HepG2 (cell line): ENCODE measurements around the gene ENO3. TPM values are rescaled to one million over a fixed set of nuclear protein-coding genes. Genes with fewer than 3 reads are reported as not detected.

Source experiments
- FOXC1 ChIP-seq: sonication (generic); formaldehyde crosslinking; IDR thresholded peaks from 2 replicates; pipeline ENCODE4 v1.8.0; 2022; ENCODE audit warnings: mild to moderate bottlenecking, missing genetic modification reagents, borderline replicate concordance
- FOXO4 ChIP-seq: sonication (generic); formaldehyde crosslinking; conservative IDR thresholded peaks from 2 replicates; pipeline ENCODE4 v1.8.1; 2023; ENCODE audit warnings: missing genetic modification reagents
- HHEX ChIP-seq: IDR thresholded peaks from 2 replicates; pipeline ENCODE4 v1.6.1; 2016; ENCODE audit warnings: control low read depth
- IKZF4 ChIP-seq: sonication (generic); formaldehyde crosslinking; IDR thresholded peaks from 2 replicates; pipeline ENCODE4 v1.5.1; 2020; ENCODE audit warnings: borderline replicate concordance, mild to moderate bottlenecking, low read depth, missing genetic modification reagents; ENCODE audit errors: not compliant biosample characterization
- KMT2A ChIP-seq: sonication (generic); formaldehyde crosslinking; IDR thresholded peaks from 2 replicates; pipeline ENCODE4 v1.4.0; 2020; ENCODE audit warnings: missing genetic modification reagents
- LRRFIP1 ChIP-seq: sonication (generic); formaldehyde crosslinking; conservative IDR thresholded peaks from 2 replicates; pipeline ENCODE4 v1.4.0; 2020; ENCODE audit warnings: missing genetic modification reagents
- MEIS2 ChIP-seq: sonication (generic); formaldehyde crosslinking; IDR thresholded peaks from 2 replicates; pipeline ENCODE4 v1.9.0; 2021; ENCODE audit warnings: mild to moderate bottlenecking, missing genetic modification reagents
- MXI1 ChIP-seq: IDR thresholded peaks from 3 replicates; pipeline ENCODE4 v1.6.1; 2012; ENCODE audit warnings: low read depth, low read length, inconsistent platforms, borderline replicate concordance
- NBN ChIP-seq: fragments of 450-650 bp; conservative IDR thresholded peaks from 2 replicates; pipeline ENCODE4 v1.6.1; 2017
- NRL ChIP-seq: sonication (generic); formaldehyde crosslinking; IDR thresholded peaks from 2 replicates; pipeline ENCODE4 v1.5.0; 2020; ENCODE audit warnings: missing genetic modification reagents, mild to moderate bottlenecking, moderate library complexity, borderline replicate concordance
- PAXIP1 ChIP-seq: sonication (generic); formaldehyde crosslinking; conservative IDR thresholded peaks from 2 replicates; pipeline ENCODE4 v1.4.0; 2020; ENCODE audit warnings: mild to moderate bottlenecking, missing genetic modification reagents, moderate library complexity
- PRDM4 ChIP-seq: sonication (generic); formaldehyde crosslinking; IDR thresholded peaks from 2 replicates; pipeline ENCODE4 v1.9.0; 2021; ENCODE audit warnings: missing genetic modification reagents, borderline replicate concordance
- RARG ChIP-seq: sonication (generic); formaldehyde crosslinking; IDR thresholded peaks from 2 replicates; pipeline ENCODE4 v1.4.0; 2020; ENCODE audit warnings: low read depth, mild to moderate bottlenecking, missing genetic modification reagents
- SOX6 ChIP-seq, 2 experiments: fragments of 450-650 bp in 1 of 2; sonication (generic) in 1 of 2; formaldehyde crosslinking in 1 of 2; IDR thresholded peaks; 2 replicates each; pipeline versions ENCODE4 v1.4.0 to v1.6.1; 2017 to 2020; ENCODE audit warnings: antibody characterized with exemption in 1 of 2, mild to moderate bottlenecking in 1 of 2, missing genetic modification reagents in 1 of 2
- TFDP1 ChIP-seq: IDR thresholded peaks from 2 replicates; pipeline ENCODE4 v1.6.1; 2016; ENCODE audit warnings: missing compliant biosample characterization, missing genetic modification reagents, borderline replicate concordance
- U2AF2 ChIP-seq: fragments of 200-400 bp; formaldehyde crosslinking; IDR thresholded peaks from 2 replicates; pipeline ENCODE4 v1.6.1; 2017; ENCODE audit warnings: low read depth, mild to moderate bottlenecking, low read length
- ZFP36L2 ChIP-seq: sonication (generic); formaldehyde crosslinking; IDR thresholded peaks from 2 replicates; pipeline ENCODE4 v1.4.0; 2020; ENCODE audit warnings: missing genetic modification reagents
- ZNF230 ChIP-seq: sonication (generic); formaldehyde crosslinking; IDR thresholded peaks from 2 replicates; pipeline ENCODE4 v1.4.0; 2020; ENCODE audit warnings: mild to moderate bottlenecking, missing genetic modification reagents
- polyA plus RNA-seq, 8 experiments: library from polyadenylated mRNA; depleted of rRNA in 3 of 8; stranded (reverse) in 7 of 8; unstranded in 1 of 8; fragments of >200 nt; fragmentation: Illumina TruSeq in 4 of 8; extraction: Trizol in 4 of 8; gene quantifications; 2 replicates each; pipeline versions ENCODE4 v1.2.1 to v1.2.3, GENCODE V29; 2011 to 2016; ENCODE audit warnings: low read depth in 4 of 8, missing spikeins in 1 of 8, mixed read lengths in 1 of 8; ENCODE audit not compliant: insufficient read depth in 1 of 8
- total RNA-seq, 5 experiments: library from RNA; depleted of rRNA; stranded (reverse); fragments of >200 nt; fragmentation: Illumina TruSeq; extraction: Trizol; gene quantifications; 2 replicates each; pipeline ENCODE4 v1.2.3, GENCODE V29; 2016; ENCODE audit warnings: low read depth in 1 of 5

Gene ENO3
- total and polyA plus RNA-seq, 2 of the 13 experiments (the other 11 are each of a cell fraction or from before 2014, with no cell fraction given) = 59.8 to 69.8 TPM

- TF ChIP-seq PAXIP1 (CRISPR knock-in tag) (peak; percentile 60), MEIS2 (CRISPR knock-in tag) (no peak), HHEX (no peak), ZNF230 (CRISPR knock-in tag) (no peak), LRRFIP1 (CRISPR knock-in tag) (no peak), NRL (CRISPR knock-in tag) (no peak), U2AF2 (no peak), ZFP36L2 (no peak), TFDP1 (CRISPR knock-in tag) (no peak), SOX6 (IDR thresholded peaks at IDR 0.05) (no peak), SOX6 (CRISPR knock-in tag; IDR thresholded peaks at IDR 0.05) (peak; percentile 26; the same call in 1 of the 2 replicates), RARG (CRISPR knock-in tag) (no peak), PRDM4 (CRISPR knock-in tag) (no peak), MXI1 (0 out of 3 replicates have a peak, but pooled peaks have one; percentile 28), NBN (no peak), FOXO4 (no peak), IKZF4 (CRISPR knock-in tag) (no peak), FOXC1 (CRISPR knock-in tag) (no peak), KMT2A (no peak)
These were observed 30.4 kb upstream of the ENO3 start (continued) for GRCh38 chr17:4920351-4921048.
